ENCODE data around the gene RPL13.

DNA sequence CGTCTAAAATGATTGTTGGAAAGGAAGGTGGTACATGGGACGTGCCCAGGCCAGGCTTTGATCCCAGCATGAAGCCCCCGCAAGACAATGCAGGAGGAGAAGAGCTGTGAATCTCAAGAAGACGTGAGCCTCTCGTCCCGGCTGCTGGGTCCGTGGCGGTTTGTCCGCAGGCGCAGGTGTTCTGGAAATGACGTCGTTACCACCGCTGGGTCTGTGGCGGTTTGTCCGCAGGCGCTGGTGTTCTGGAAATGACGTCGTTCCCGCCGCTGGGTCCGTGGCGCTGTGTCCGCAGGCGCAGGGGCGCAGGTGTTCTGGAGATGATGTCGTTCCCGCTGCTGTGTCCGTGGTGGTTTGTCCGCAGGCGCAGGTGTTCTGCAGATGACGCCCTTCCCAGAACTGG is 38.2 kb upstream of the RPL13 start:
- no peak for TF ChIP-seq EZH2 (IDR thresholded peaks at IDR 0.05)
- no peak for TF ChIP-seq POLR2AphosphoS5 (IDR thresholded peaks at IDR 0.05; ENCODE audit: borderline replicate concordance, low read depth, low read length)

Data from SK-N-MC (cell line).